Activated CD4-positive, alpha-beta T cell treated with anti-CD3 and anti-CD28 coated beads, Interleukin-2, amount 50 U/mL, for 48 hours (primary cell): ENCODE results near the gene OR2T5.
"Not testable (repeated sequence)": the region's sequence is repeated elsewhere in the genome, so short reads cannot be mapped to it uniquely, and the experiment has no call there.

Experiments
- DNase-seq, 2 experiments: peaks; one replicate each; pipeline ENCODE4 v3.0.0-alpha.2; 2020

Gene OR2T5

GRCh38 chr1:248510217-248510616 lies 21.8 kb downstream of the OR2T5 start:
- not testable (repeated sequence) for DNase-seq

DNA sequence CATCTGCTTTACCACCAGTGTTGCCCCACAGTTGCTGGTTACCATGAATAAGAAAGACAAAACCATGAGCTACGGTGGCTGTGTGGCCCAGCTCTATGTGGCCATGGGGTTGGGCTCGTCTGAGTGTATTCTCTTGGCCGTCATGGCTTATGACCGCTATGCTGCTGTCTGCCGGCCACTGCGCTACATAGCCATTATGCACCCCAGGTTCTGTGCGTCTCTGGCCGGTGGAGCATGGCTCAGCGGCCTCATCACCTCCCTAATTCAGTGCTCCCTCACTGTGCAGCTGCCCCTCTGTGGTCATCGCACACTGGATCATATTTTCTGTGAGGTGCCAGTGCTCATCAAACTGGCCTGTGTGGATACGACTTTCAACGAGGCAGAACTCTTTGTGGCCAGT lies 33.5 kb downstream of the OR2T5 start:
- no peak for DNase-seq

- not testable (repeated sequence) for DNase-seq
These were observed 49.1 kb downstream of the OR2T5 start for GRCh38 chr1:248537449-248537848.
